HEK293 (cell line): ENCODE results near the gene ARIH1.

Source experiments
- CTCF ChIA-PET: fragments of 350-600 bp; formaldehyde crosslinking; extraction: SDS; loops from one replicate; lab custom pipeline; 2021; ENCODE audit warnings: antibody characterized with exemption; lab: Yijun Ruan, JAX
- POLR2A ChIA-PET: fragments of 300-600 bp; formaldehyde crosslinking; extraction: SDS; loops from one replicate; lab custom pipeline; 2020; ENCODE audit warnings: antibody characterized with exemption, inconsistent platforms; lab: Yijun Ruan, JAX
- H3K27ac ChIP-seq: fragments of 200-500 bp; sonication (Bioruptor generic); 2 replicates; pipeline ENCODE4 v1.5.1; 2014; ENCODE audit warnings: low read depth, low read length, control low read depth, inconsistent platforms; ENCODE audit errors: extremely low read depth
- H3K36me3 ChIP-seq, 2 experiments: fragments of 200-500 bp in 1 of 2; sonication (Bioruptor generic) in 1 of 2; 1 replicate in 1 of 2; 2 replicates in 1 of 2; pipeline ENCODE4 v1.5.1; 2014 to 2017; ENCODE audit warnings: inconsistent platforms in 2 of 2, low read length in 2 of 2; ENCODE audit not compliant: control insufficient read depth in 2 of 2, insufficient read depth in 1 of 2
- H3K4me1 ChIP-seq: fragments of 200-500 bp; sonication (Bioruptor generic); 2 replicates; pipeline ENCODE4 v1.5.1; 2014; ENCODE audit warnings: mild to moderate bottlenecking, low read length, inconsistent platforms; ENCODE audit not compliant: control insufficient read depth, insufficient read depth
- H3K4me3 ChIP-seq: 2 replicates; pipeline ENCODE4 v1.5.1; 2011; ENCODE audit warnings: low read depth, mild to moderate bottlenecking, control low read depth, low read length, moderate library complexity
- H3K9me3 ChIP-seq: fragments of 200-500 bp; sonication (Bioruptor generic); 2 replicates; pipeline ENCODE4 v1.5.1; 2014; ENCODE audit warnings: low read depth, low read length, inconsistent platforms; ENCODE audit not compliant: control insufficient read depth, insufficient read depth
- GFI1B ChIP-seq: fragments of 450-650 bp; formaldehyde crosslinking; IDR thresholded peaks from 2 replicates; pipeline ENCODE4 v1.5.1; 2016; ENCODE audit warnings: missing biosample characterization, missing genetic modification characterization
- GLI2 ChIP-seq: fragments of 450-650 bp; formaldehyde crosslinking; IDR thresholded peaks from 2 replicates; pipeline ENCODE4; 2017; ENCODE audit warnings: missing biosample characterization, missing genetic modification characterization, low read depth, borderline replicate concordance
- KLF7 ChIP-seq: fragments of 450-650 bp; formaldehyde crosslinking; IDR thresholded peaks from 2 replicates; pipeline ENCODE4 v1.5.1; 2016; ENCODE audit warnings: missing biosample characterization, missing genetic modification characterization, borderline replicate concordance
- OVOL3 ChIP-seq: fragments of 450-650 bp; formaldehyde crosslinking; IDR thresholded peaks from 2 replicates; pipeline ENCODE4 v1.5.1; 2016; ENCODE audit warnings: missing biosample characterization, missing genetic modification characterization
- WT1 ChIP-seq: fragments of 450-650 bp; formaldehyde crosslinking; IDR thresholded peaks from 2 replicates; pipeline ENCODE4 v1.5.1; 2016; ENCODE audit warnings: missing biosample characterization, missing genetic modification characterization
- YY1 ChIP-seq: fragments of 450-650 bp; formaldehyde crosslinking; IDR thresholded peaks from 2 replicates; pipeline ENCODE4 v1.5.1; 2018; ENCODE audit warnings: missing biosample characterization, missing genetic modification characterization
- ZBTB11 ChIP-seq: fragments of 450-650 bp; formaldehyde crosslinking; conservative IDR thresholded peaks from 2 replicates; pipeline ENCODE4 v1.5.1; 2016; ENCODE audit warnings: low read depth, missing biosample characterization, missing genetic modification characterization
- ZBTB21 ChIP-seq: fragments of 450-650 bp; formaldehyde crosslinking; IDR thresholded peaks from 2 replicates; pipeline ENCODE4 v1.5.1; 2017; ENCODE audit warnings: missing biosample characterization, missing genetic modification characterization
- ZBTB48 ChIP-seq: fragments of 450-650 bp; formaldehyde crosslinking; IDR thresholded peaks from 2 replicates; pipeline ENCODE4 v1.5.1; 2016; ENCODE audit warnings: missing biosample characterization, missing genetic modification characterization
- ZEB2 ChIP-seq: fragments of 450-650 bp; formaldehyde crosslinking; IDR thresholded peaks from 2 replicates; pipeline ENCODE4 v1.5.1; 2016; ENCODE audit warnings: missing biosample characterization, missing genetic modification characterization
- ZNF133 ChIP-seq: fragments of 450-650 bp; formaldehyde crosslinking; IDR thresholded peaks from 2 replicates; pipeline ENCODE4 v1.5.1; 2016; ENCODE audit warnings: missing biosample characterization, missing genetic modification characterization
- ZNF174 ChIP-seq: fragments of 450-650 bp; formaldehyde crosslinking; IDR thresholded peaks from 2 replicates; pipeline ENCODE4 v1.5.0; 2017; ENCODE audit warnings: missing biosample characterization, mild to moderate bottlenecking, missing genetic modification characterization
- ZNF221 ChIP-seq: fragments of 450-650 bp; formaldehyde crosslinking; IDR thresholded peaks from 2 replicates; pipeline ENCODE4 v1.5.1; 2017; ENCODE audit warnings: missing biosample characterization, missing genetic modification characterization, borderline replicate concordance
- ZNF266 ChIP-seq: fragments of 450-650 bp; formaldehyde crosslinking; IDR thresholded peaks from 2 replicates; pipeline ENCODE4 v1.5.1; 2016; ENCODE audit warnings: missing biosample characterization, missing genetic modification characterization, low read depth
- ZNF362 ChIP-seq: fragments of 450-650 bp; formaldehyde crosslinking; IDR thresholded peaks from 2 replicates; pipeline ENCODE4 v1.5.1; 2016; ENCODE audit warnings: missing biosample characterization, missing genetic modification characterization
- ZNF580 ChIP-seq: fragments of 450-650 bp; formaldehyde crosslinking; IDR thresholded peaks from 2 replicates; pipeline ENCODE4 v1.5.1; 2016; ENCODE audit warnings: missing biosample characterization, missing genetic modification characterization
- ZNF585B ChIP-seq: fragments of 450-650 bp; formaldehyde crosslinking; IDR thresholded peaks from 2 replicates; pipeline ENCODE4 v1.5.1; 2016; ENCODE audit warnings: missing biosample characterization, missing genetic modification characterization
- ZNF639 ChIP-seq: fragments of 450-650 bp; formaldehyde crosslinking; IDR thresholded peaks from 2 replicates; pipeline ENCODE4 v1.5.1; 2016; ENCODE audit warnings: missing biosample characterization, missing genetic modification characterization
- ZNF677 ChIP-seq: fragments of 450-650 bp; IDR thresholded peaks from 2 replicates; pipeline ENCODE4 v1.5.0; 2018; ENCODE audit warnings: missing biosample characterization, mild to moderate bottlenecking, missing genetic modification characterization, moderate library complexity
- ZNF707 ChIP-seq: fragments of 450-650 bp; formaldehyde crosslinking; IDR thresholded peaks from 2 replicates; pipeline ENCODE4 v1.5.1; 2016; ENCODE audit warnings: missing biosample characterization, missing genetic modification characterization
- ZNF777 ChIP-seq: fragments of 450-650 bp; formaldehyde crosslinking; IDR thresholded peaks from 2 replicates; pipeline ENCODE4 v1.5.1; 2017; ENCODE audit warnings: missing biosample characterization, missing genetic modification characterization, borderline replicate concordance

ARIH1 gene

GRCh38 chr15:72592097-72592496 lies 118.0 kb downstream of the ARIH1 start:
- peaks cover 0 to 15% of the 10 kb centered on the region in 2 experiments for H3K36me3 ChIP-seq
- no peaks in the 10 kb centered on the region for H3K9me3 ChIP-seq
- ChIA-PET CTCF (no interaction called here), POLR2A (no interaction called here)
- no peak overlapping the region for H3K4me3 ChIP-seq
- no peak overlapping the region for H3K27ac ChIP-seq
- H3K4me1 ChIP-seq: no peaks in the 10 kb centered on the region; the same call in 1 of the 2 replicates
- no peak for TF ChIP-seq OVOL3 (tag by site-specific recombination)
- TF ChIP-seq ZEB2 (tag by site-specific recombination): no peak
- TF ChIP-seq ZBTB48 (tag by site-specific recombination): no peak
- no peak for TF ChIP-seq ZNF677 (tag by site-specific recombination)
- no peak for TF ChIP-seq WT1 (tag by site-specific recombination)
- no peak for TF ChIP-seq ZNF707
- no peak for TF ChIP-seq ZBTB11 (tag by site-specific recombination)
- TF ChIP-seq ZNF777: no peak
- TF ChIP-seq ZNF639: no peak

GRCh38 chr15:72592676-72593075 lies 118.5 kb downstream of the ARIH1 start:
- ChIA-PET CTCF (no interaction called here), POLR2A (no interaction called here)
- Histone ChIP-seq H3K27ac (no peak overlapping the region), H3K4me3 (no peak overlapping the region), H3K4me1 (no peaks in the 10 kb centered on the region; the same call in 1 of the 2 replicates), H3K9me3 (no peaks in the 10 kb centered on the region), H3K36me3 (peaks cover 0 to 12% of the 10 kb centered on the region in 2 experiments; a peak in 2 of 3 replicates)
- TF ChIP-seq ZNF221 (tag by site-specific recombination): no peak
- peak; percentile 63 for TF ChIP-seq ZNF585B (tag by site-specific recombination)

GRCh38 chr15:72593838-72594237 lies 119.7 kb downstream of the ARIH1 start:
- Histone ChIP-seq H3K9me3 (no peaks in the 10 kb centered on the region), H3K27ac (no peak overlapping the region), H3K4me1 (no peaks in the 10 kb centered on the region; the same call in 1 of the 2 replicates), H3K4me3 (no peak overlapping the region), H3K36me3 (peaks cover 0 to 6% of the 10 kb centered on the region in 2 experiments; a peak in 2 of 3 replicates)
- CTCF ChIA-PET: interaction anchor here (0.6 kb wide), 1 partner anchor 169 kb away, joined by 7 read pairs; no protein-coding TSS in a partner anchor
- POLR2A ChIA-PET: interaction anchor here (0.7 kb wide), 2 partner anchors 12 to 684 kb away, joined by 3 to 7 read pairs; no protein-coding TSS in a partner anchor
- no peak for TF ChIP-seq YY1 (tag by site-specific recombination)
- no peak for TF ChIP-seq ZNF362 (tag by site-specific recombination)
- TF ChIP-seq ZNF580 (tag by site-specific recombination): no peak
- TF ChIP-seq GLI2 (tag by site-specific recombination): no peak
- no peak for TF ChIP-seq ZNF174 (tag by site-specific recombination)
- TF ChIP-seq GFI1B (tag by site-specific recombination): no peak
- no peak for TF ChIP-seq ZNF266 (tag by site-specific recombination)
- TF ChIP-seq ZNF133 (tag by site-specific recombination): no peak
- no peak for TF ChIP-seq KLF7 (tag by site-specific recombination)
- TF ChIP-seq ZBTB21: no peak
